Stimulated activated CD4-positive, alpha-beta T cell treated with anti-CD3 and anti-CD28 coated beads, Interleukin-12 subunit alpha, Interleukin-12 subunit beta, amount 100 ng/mL, for 4 hours (primary cell): ENCODE results near the gene TENM4.

Experiments
- DNase-seq: peaks from one replicate; pipeline ENCODE4 v3.0.0-alpha.2; 2020

The TENM4 gene

GRCh38 chr11:79076526-79077115, 364.2 kb downstream of the TENM4 start:
- DNase-seq = peak; percentile 6

- DNase-seq = no peak
Measured at GRCh38 chr11:79074547-79074946, 366.3 kb downstream of the TENM4 start.

- no peak for DNase-seq
Measured at GRCh38 chr11:79071190-79071589, 369.6 kb downstream of the TENM4 start.

- DNase-seq = no peak
Measured at GRCh38 chr11:79070518-79070917, 370.3 kb downstream of the TENM4 start.

- no peak for DNase-seq
Measured at GRCh38 chr11:79069504-79069903, 371.3 kb downstream of the TENM4 start.

- DNase-seq = no peak
Measured at GRCh38 chr11:79068356-79068755, 372.5 kb downstream of the TENM4 start.

GRCh38 chr11:79067352-79067679, 373.5 kb downstream of the TENM4 start:
- DNase-seq = no peak

GRCh38 chr11:79066456-79067351, 374.1 kb downstream of the TENM4 start:
- no peak for DNase-seq

GRCh38 chr11:79062814-79063762, 377.7 kb downstream of the TENM4 start:
- no peak for DNase-seq

GRCh38 chr11:79060081-79060953, 380.5 kb downstream of the TENM4 start:
- no peak for DNase-seq

GRCh38 chr11:79059141-79059540, 381.7 kb downstream of the TENM4 start:
- DNase-seq = no peak

GRCh38 chr11:79055856-79056631, 384.8 kb downstream of the TENM4 start:
- DNase-seq = no peak

GRCh38 chr11:79054636-79055035, 386.2 kb downstream of the TENM4 start:
- DNase-seq = no peak

GRCh38 chr11:79052544-79052943, 388.3 kb downstream of the TENM4 start:
- no peak for DNase-seq

GRCh38 chr11:79050786-79051185, 390.0 kb downstream of the TENM4 start:
- no peak for DNase-seq

- DNase-seq = no peak
Measured at GRCh38 chr11:79049741-79050179, 391.1 kb downstream of the TENM4 start.

- DNase-seq = no peak
Measured at GRCh38 chr11:79047980-79048379, 392.9 kb downstream of the TENM4 start.

- DNase-seq = no peak
Measured at GRCh38 chr11:79047321-79047720, 393.5 kb downstream of the TENM4 start.

GRCh38 chr11:79046366-79046765, 394.5 kb downstream of the TENM4 start:
- no peak for DNase-seq

GRCh38 chr11:79045800-79046304, 395.0 kb downstream of the TENM4 start:
- DNase-seq = no peak
